HepG2 (cell line): Measurements from ENCODE around the gene GREM2. TPM values are rescaled to one million over a fixed set of nuclear protein-coding genes. Genes with fewer than 3 reads are reported as not detected.

Experiments
- ATAC-seq: fragments of 200-7000 bp; cut with Tn5 transposase; 3 replicates; pipeline ENCODE4 v1.9.1; 2020; ENCODE audit warnings: mild to moderate bottlenecking, moderate library complexity
- BruUV-seq: library from RNA; stranded (reverse); fragments of 400-500 nt; replicated peaks from 2 replicates; lab custom pipeline; 2021; lab: Mats Ljungman, UMichigan
- CTCF ChIA-PET: fragments of 300-600 bp; formaldehyde crosslinking; extraction: SDS; loops from one replicate; lab custom pipeline; 2021; ENCODE audit warnings: low total read pairs, inconsistent platforms, low intra/inter-chr PET ratio; lab: Yijun Ruan, JAX
- POLR2A ChIA-PET: fragments of 350-600 bp; sonication (Branson Sonifier 250); formaldehyde crosslinking; loops from one replicate; lab custom pipeline; 2020; ENCODE audit warnings: antibody characterized with exemption, inconsistent platforms; lab: Yijun Ruan, JAX
- DNase-seq: peaks from one replicate; pipeline ENCODE4 v3.0.0-alpha.2; 2015; ENCODE audit warnings: low spot score
- FAIRE-seq: peaks from 3 replicates; lab custom pipeline; 2011; peaks lifted over from hg19 to GRCh38; lab: Jason Lieb, UNC
- H2AFZ ChIP-seq: one replicate; pipeline ENCODE4 v1.6.1; 2011; ENCODE audit warnings: low read length, inconsistent platforms
- H3K27ac ChIP-seq: fragments of 300-600 bp; 3 replicates; pipeline ENCODE4 v1.8.0; 2011; ENCODE audit warnings: mixed run types, mild to moderate bottlenecking, mixed read lengths, low read length, inconsistent platforms; ENCODE audit not compliant: insufficient read depth; ENCODE audit errors: extremely low read length
- H3K27me3 ChIP-seq, 2 experiments: fragments of 200-600 bp in 1 of 2; 2 replicates in 1 of 2; 3 replicates in 1 of 2; pipeline versions ENCODE4 v1.6.0 to v1.8.0; 2011; ENCODE audit warnings: low read length in 2 of 2, mild to moderate bottlenecking in 2 of 2, moderate library complexity in 2 of 2, inconsistent platforms in 1 of 2; ENCODE audit not compliant: insufficient read depth in 2 of 2, control insufficient read depth in 1 of 2
- H3K36me3 ChIP-seq, 2 experiments: fragments of 200-600 bp in 1 of 2; replicated peaks in 1 of 2; 2 replicates in 1 of 2; 3 replicates in 1 of 2; pipeline versions ENCODE4 v1.5.1 to v1.8.0; 2011; ENCODE audit warnings: low read length in 2 of 2, inconsistent platforms in 1 of 2; ENCODE audit not compliant: insufficient read depth in 2 of 2, control insufficient read depth in 1 of 2
- H3K4me1 ChIP-seq: 2 replicates; pipeline ENCODE4 v1.5.1; 2012; ENCODE audit warnings: low read length, inconsistent platforms; ENCODE audit not compliant: insufficient read depth
- H3K4me2 ChIP-seq: 2 replicates; pipeline ENCODE4 v1.6.0; 2011; ENCODE audit warnings: low read depth, low read length, inconsistent platforms
- H3K4me3 ChIP-seq, 3 experiments: fragments of 200-600 bp in 1 of 3; sonication (generic), shearing (Covaris generic) in 1 of 3; replicated peaks in 1 of 3; 2 replicates each; pipeline ENCODE4 v1.5.1; 2011 to 2016; ENCODE audit warnings: low read length in 3 of 3, inconsistent platforms in 2 of 3, low read depth in 2 of 3, mild to moderate bottlenecking in 2 of 3, control low read depth in 1 of 3, mixed read lengths in 1 of 3; ENCODE audit not compliant: insufficient read depth in 1 of 3
- H3K79me2 ChIP-seq: one replicate; pipeline ENCODE4 v1.6.1; 2011; ENCODE audit warnings: low read length, inconsistent platforms; ENCODE audit not compliant: insufficient read depth
- H3K9ac ChIP-seq: 2 replicates; pipeline ENCODE4 v1.6.0; 2011; ENCODE audit warnings: mild to moderate bottlenecking, low read depth, low read length, inconsistent platforms; ENCODE audit not compliant: insufficient read depth
- H3K9me3 ChIP-seq: 2 replicates; pipeline ENCODE4 v1.5.1; 2012; ENCODE audit warnings: mild to moderate bottlenecking, low read length
- H4K20me1 ChIP-seq: 2 replicates; pipeline ENCODE4 v1.6.0; 2011; ENCODE audit warnings: inconsistent platforms, mild to moderate bottlenecking, low read length, moderate library complexity; ENCODE audit not compliant: insufficient read depth
- CREB3 ChIP-seq: sonication (generic); formaldehyde crosslinking; IDR thresholded peaks from 2 replicates; pipeline ENCODE4 v1.5.0; 2020; ENCODE audit warnings: missing genetic modification reagents
- CTCF ChIP-seq: sonication (generic); formaldehyde crosslinking; IDR thresholded peaks from 2 replicates; pipeline ENCODE4 v1.5.0; 2020; ENCODE audit warnings: mild to moderate bottlenecking, missing genetic modification reagents, moderate library complexity
- ETV6 ChIP-seq: sonication (generic); formaldehyde crosslinking; conservative IDR thresholded peaks from 2 replicates; pipeline ENCODE4 v1.4.0; 2020; ENCODE audit warnings: missing genetic modification reagents
- KLF11 ChIP-seq: IDR thresholded peaks from 2 replicates; pipeline ENCODE4 v1.6.1; 2016; ENCODE audit warnings: missing compliant biosample characterization
- LCORL ChIP-seq, 2 experiments: fragments of 450-650 bp in 1 of 2; sonication (generic) in 1 of 2; formaldehyde crosslinking in 1 of 2; IDR thresholded peaks; 2 replicates each; pipeline versions ENCODE4 v1.5.0 to v1.6.1; 2017 to 2020; ENCODE audit warnings: antibody characterized with exemption in 1 of 2, missing genetic modification reagents in 1 of 2
- MIXL1 ChIP-seq: IDR thresholded peaks from 2 replicates; pipeline ENCODE4 v1.6.1; 2016
- POLR2AphosphoS2 ChIP-seq: IDR thresholded peaks from 2 replicates; pipeline ENCODE4 v1.6.1; 2011; ENCODE audit warnings: low read depth, low read length, improper control_type of control experiment
- PRMT3 ChIP-seq: sonication (generic); formaldehyde crosslinking; IDR thresholded peaks from 2 replicates; pipeline ENCODE4 v1.8.1; 2022; ENCODE audit warnings: low read depth, mild to moderate bottlenecking, moderate library complexity, missing genetic modification reagents, borderline replicate concordance
- SMC3 ChIP-seq: IDR thresholded peaks from 2 replicates; pipeline ENCODE4 v1.6.1; 2011; ENCODE audit warnings: low read length, improper control_type of control experiment
- STAG1 ChIP-seq: sonication (generic); formaldehyde crosslinking; IDR thresholded peaks from 2 replicates; pipeline ENCODE4 v1.4.0; 2020; ENCODE audit warnings: missing genetic modification reagents
- ZBTB7A ChIP-seq: sonication (generic); formaldehyde crosslinking; IDR thresholded peaks from 2 replicates; pipeline ENCODE4 v1.8.0; 2022; ENCODE audit warnings: mild to moderate bottlenecking, missing genetic modification reagents
- ZNF431 ChIP-seq: sonication (generic); formaldehyde crosslinking; IDR thresholded peaks from 2 replicates; pipeline ENCODE4 v1.9.0; 2022; ENCODE audit warnings: missing genetic modification reagents, low read depth, mild to moderate bottlenecking, borderline replicate concordance
- ZNF556 ChIP-seq: sonication (generic); formaldehyde crosslinking; IDR thresholded peaks from 2 replicates; pipeline ENCODE4 v1.4.0; 2020; ENCODE audit warnings: mild to moderate bottlenecking, missing genetic modification reagents, borderline replicate concordance
- ZNF629 ChIP-seq: sonication (generic); formaldehyde crosslinking; conservative IDR thresholded peaks from 2 replicates; pipeline ENCODE4 v1.5.0; 2020; ENCODE audit warnings: missing genetic modification reagents
- WGBS: methylation state at CpG from one replicate; pipeline ENCODE4 v1.1.6; 2017; ENCODE audit warnings: low lambda C conversion rate; 5-methylcytosine and 5-hydroxymethylcytosine counted together
- in situ Hi-C: cut with HindIII; loops from 2 replicates; pipeline ENCODE4 v1.10.0; 2017; ENCODE audit warnings: low pct_unique_long_range_greater_than_20kb; ENCODE audit not compliant: extremely low pct_ligation_motif_present
- intact Hi-C: fragments of 100-400 bp; cut with micrococcal nuclease; formaldehyde crosslinking; loops from one replicate; pipeline ENCODE4 v1.10.0; 2022; ENCODE audit not compliant: unreplicated experiment
- polyA plus RNA-seq, 8 experiments: library from polyadenylated mRNA; depleted of rRNA in 3 of 8; stranded (reverse) in 7 of 8; unstranded in 1 of 8; fragments of >200 nt; fragmentation: Illumina TruSeq in 4 of 8; extraction: Trizol in 4 of 8; gene quantifications; 2 replicates each; pipeline versions ENCODE4 v1.2.1 to v1.2.3, GENCODE V29; 2011 to 2016; ENCODE audit warnings: low read depth in 4 of 8, missing spikeins in 1 of 8, mixed read lengths in 1 of 8; ENCODE audit not compliant: insufficient read depth in 1 of 8
- total RNA-seq, 5 experiments: library from RNA; depleted of rRNA; stranded (reverse); fragments of >200 nt; fragmentation: Illumina TruSeq; extraction: Trizol; gene quantifications; 2 replicates each; pipeline ENCODE4 v1.2.3, GENCODE V29; 2016; ENCODE audit warnings: low read depth in 1 of 5

The GREM2 gene
- total and polyA plus RNA-seq, 2 of the 13 experiments (the other 11 are each of a cell fraction or from before 2014, with no cell fraction given), result 0.07 TPM; not detected in 1

GRCh38 chr1:240455228-240455821 is 156.6 kb downstream of the GREM2 start:
- Histone ChIP-seq H3K36me3 (no peaks in the 10 kb centered on the region), H3K4me1 (peaks cover 6% of the 10 kb centered on the region; the same call in 1 of the 2 replicates), H3K27me3 (no peaks in the 10 kb centered on the region), H3K4me3 (no peak overlapping the region), H4K20me1 (no peaks in the 10 kb centered on the region), H3K79me2 (no peaks in the 10 kb centered on the region), H3K27ac (no peak overlapping the region), H2AFZ (no peak overlapping the region), H3K9me3 (no peaks in the 10 kb centered on the region), H3K9ac (no peak overlapping the region), H3K4me2 (no peak overlapping the region)
- ChIA-PET POLR2A (no interaction called here), CTCF (interaction anchor here (1.2 kb wide), 1 partner anchor 237 kb away, joined by 3 read pairs; no protein-coding TSS in a partner anchor)
- FAIRE-seq, result no peak
- DNase-seq, result no peak
- TF ChIP-seq SMC3, result peak; percentile 86
- no peak for TF ChIP-seq ETV6 (CRISPR knock-in tag)
- no peak for TF ChIP-seq ZNF629 (CRISPR knock-in tag)
- peak; percentile 64 for TF ChIP-seq CTCF (CRISPR knock-in tag)
- TF ChIP-seq STAG1 (CRISPR knock-in tag), result peak; percentile 76
- peak; percentile 77; the same call in 1 of the 2 replicates for TF ChIP-seq MIXL1
- no TSS peak for BruUV-seq
- in situ Hi-C loops (no loop called here), intact Hi-C loops (loop anchor here (1.0 kb wide), 1 partner anchor 153 kb away; no protein-coding TSS in a partner anchor)
- ATAC-seq, result peak; percentile 69
- WGBS, result 3% methylated on average over 7 of the region's 7 CpGs

GRCh38 chr1:240445369-240445768 is 166.6 kb downstream of the GREM2 start:
- Histone ChIP-seq H4K20me1 (no peaks in the 10 kb centered on the region), H3K9me3 (no peaks in the 10 kb centered on the region), H3K4me1 (no peaks in the 10 kb centered on the region), H3K27me3 (no peaks in the 10 kb centered on the region), H3K27ac (no peak overlapping the region), H3K36me3 (no peaks in the 10 kb centered on the region), H3K79me2 (no peaks in the 10 kb centered on the region), H3K9ac (no peak overlapping the region), H3K4me3 (no peak overlapping the region), H2AFZ (no peak overlapping the region), H3K4me2 (no peak overlapping the region)
- intact Hi-C loops (no loop called here), in situ Hi-C loops (no loop called here)
- DNase-seq, result no peak
- 17% methylated on average over 3 of the region's 3 CpGs for WGBS
- no peak for FAIRE-seq
- ATAC-seq, result no peak
- BruUV-seq, result no TSS peak
- ChIA-PET CTCF (no interaction called here), POLR2A (no interaction called here)
- TF ChIP-seq POLR2AphosphoS2, result no peak
- TF ChIP-seq ZNF556, result no peak
- TF ChIP-seq CREB3 (CRISPR knock-in tag), result no peak
- TF ChIP-seq PRMT3 (CRISPR knock-in tag), result no peak
- no peak for TF ChIP-seq KLF11
- no peak for TF ChIP-seq ZBTB7A (CRISPR knock-in tag)
- no peak for TF ChIP-seq ZNF431 (CRISPR knock-in tag)
- no peak for TF ChIP-seq LCORL (IDR thresholded peaks at IDR 0.05)
- TF ChIP-seq LCORL (CRISPR knock-in tag; IDR thresholded peaks at IDR 0.05), result no peak
